DLD1 (cell line): Measurements from ENCODE around the gene BLID.

Experiments
- in situ Hi-C: cut with HindIII; loops from 2 replicates; pipeline ENCODE4 v1.10.0; 2017; ENCODE audit warnings: low sequenced_read_pairs

The BLID gene

GRCh38 chr11:122085264-122085663 is 30.8 kb downstream of the BLID start:
- in situ Hi-C loops: no loop called here

DNA sequence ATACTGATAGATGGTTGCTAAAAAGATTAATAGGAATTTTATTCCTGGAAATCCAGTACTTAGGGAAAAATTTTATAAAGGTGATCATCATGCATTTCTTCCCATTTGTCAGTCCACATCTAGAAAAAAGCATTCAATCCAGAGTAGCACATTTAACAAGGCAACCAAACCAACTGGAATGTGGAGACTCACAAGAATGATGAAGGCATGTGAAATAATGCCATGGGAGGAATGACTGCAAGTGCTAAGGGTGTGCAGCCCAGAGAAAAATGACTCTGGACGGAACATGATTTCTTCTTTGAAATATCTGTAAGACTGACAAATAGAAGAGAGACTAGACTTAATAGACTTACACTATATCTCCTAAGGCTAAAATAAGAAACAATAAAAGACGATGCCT is 33.8 kb downstream of the BLID start:
- in situ Hi-C loops: no loop called here

DNA sequence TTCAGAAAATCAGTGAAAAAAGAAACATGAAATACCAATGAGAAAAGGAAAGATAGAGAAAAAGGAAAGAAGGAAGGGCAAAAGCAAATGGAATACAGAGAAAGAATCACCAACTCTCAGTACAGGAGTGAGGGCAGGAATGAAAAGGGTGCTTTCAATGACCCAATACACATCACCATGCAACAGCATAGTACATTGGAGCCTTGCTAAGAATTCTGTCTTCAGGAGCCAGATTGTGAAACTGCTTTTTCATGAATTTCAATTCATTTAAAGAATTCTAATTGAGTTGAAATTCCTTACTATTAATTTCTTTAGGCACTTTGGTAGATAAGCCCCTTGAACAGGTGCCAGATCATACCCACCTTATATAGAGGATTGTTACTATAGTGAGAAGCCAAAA is 34.9 kb downstream of the BLID start:
- in situ Hi-C loops: no loop called here

- in situ Hi-C loops: no loop called here
Observed at GRCh38 chr11:122077459-122077858, 38.6 kb downstream of the BLID start.

DNA sequence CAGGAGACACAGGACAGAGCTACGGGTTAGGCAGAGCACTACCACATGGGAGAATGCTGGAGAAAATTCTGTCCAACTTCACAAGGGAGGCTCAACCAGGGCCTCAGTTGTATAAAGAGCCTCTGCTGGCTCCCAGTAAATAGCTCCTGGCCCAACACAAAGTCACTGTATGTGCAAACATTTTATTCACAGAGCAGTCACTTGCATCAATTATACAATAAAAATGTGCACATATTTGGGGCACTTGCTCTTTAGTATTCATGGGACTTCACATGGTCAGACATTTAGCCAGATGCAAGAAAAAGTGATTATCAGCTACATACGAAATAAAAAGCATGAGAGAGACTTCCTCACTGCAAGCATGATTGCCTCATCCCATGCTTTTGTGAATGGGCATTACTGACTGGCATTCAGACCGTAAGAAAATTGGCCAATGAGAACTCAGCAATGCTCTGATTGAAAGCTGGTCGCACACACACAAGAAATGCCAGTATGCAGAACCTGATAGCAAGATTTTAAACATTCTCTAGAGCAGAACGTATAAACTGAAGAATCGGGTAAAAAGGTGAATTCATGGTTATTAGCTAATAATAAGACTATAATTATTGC is 39.4 kb downstream of the BLID start:
- in situ Hi-C loops: no loop called here

DNA sequence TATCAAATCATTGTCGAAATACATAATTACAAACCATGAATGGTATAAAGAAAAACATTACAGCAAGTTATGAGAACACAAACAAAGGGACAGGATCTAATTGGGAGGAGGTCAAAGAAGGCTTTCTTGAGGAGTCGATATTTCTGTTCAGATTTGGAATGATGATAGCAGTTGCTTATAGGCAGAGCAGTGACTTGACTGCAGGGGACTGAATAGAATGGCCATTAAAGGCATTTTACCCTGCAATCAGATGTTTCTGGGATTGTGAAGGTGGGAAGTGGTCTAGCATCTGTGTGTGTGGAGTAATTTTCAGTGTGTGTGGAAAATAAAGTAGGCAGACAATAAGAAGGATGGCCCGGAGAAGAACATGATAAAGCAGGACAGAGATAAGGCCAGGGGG is 41.0 kb downstream of the BLID start:
- in situ Hi-C loops: no loop called here

GRCh38 chr11:122074022-122074421 is 42.0 kb downstream of the BLID start:
- in situ Hi-C loops: no loop called here

DNA sequence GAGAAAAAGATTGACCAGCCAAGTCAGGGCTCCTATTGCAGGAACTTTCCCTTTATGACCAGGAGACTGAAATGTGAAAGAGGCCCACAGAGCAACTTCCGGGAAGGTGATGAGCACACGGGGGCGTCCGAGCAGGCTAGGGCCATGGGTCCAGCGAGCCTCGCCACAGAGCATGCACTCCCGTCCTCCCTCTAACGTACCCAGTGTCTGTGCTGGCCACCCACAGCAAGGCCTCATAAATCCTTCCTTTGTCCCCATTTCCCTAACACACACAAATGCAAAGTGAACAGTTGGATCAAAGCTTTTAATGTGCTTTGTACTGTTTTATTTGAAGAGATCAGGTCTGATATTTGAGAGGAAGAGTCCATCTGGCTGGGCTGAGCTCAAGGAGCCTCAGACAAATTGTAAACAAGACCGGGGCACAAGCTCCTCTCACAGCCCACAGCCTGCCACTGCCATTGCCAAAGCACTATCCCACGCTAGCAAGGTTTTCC is 44.3 kb downstream of the BLID start:
- in situ Hi-C loops: no loop called here

GRCh38 chr11:122069707-122070360 is 46.2 kb downstream of the BLID start:
- in situ Hi-C loops: no loop called here

DNA sequence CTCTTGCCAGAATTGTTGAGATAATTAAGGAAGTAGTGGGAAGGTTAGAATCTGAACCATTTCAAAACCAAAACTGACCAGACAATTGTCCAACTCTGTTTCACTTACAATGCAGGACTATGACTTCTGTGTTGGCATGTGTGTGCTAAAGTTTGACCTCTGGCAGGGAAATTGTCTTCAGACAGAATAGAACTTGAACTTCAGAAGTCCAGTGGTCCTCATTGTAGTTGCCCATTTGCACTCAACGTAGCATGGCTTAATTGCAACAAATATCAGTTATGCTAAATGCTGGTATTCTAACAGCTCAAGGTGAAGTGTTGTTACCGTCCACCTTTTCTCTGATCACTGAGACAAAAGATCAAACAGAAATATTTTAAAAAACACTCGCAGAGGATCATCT is 47.2 kb downstream of the BLID start:
- in situ Hi-C loops: no loop called here

DNA sequence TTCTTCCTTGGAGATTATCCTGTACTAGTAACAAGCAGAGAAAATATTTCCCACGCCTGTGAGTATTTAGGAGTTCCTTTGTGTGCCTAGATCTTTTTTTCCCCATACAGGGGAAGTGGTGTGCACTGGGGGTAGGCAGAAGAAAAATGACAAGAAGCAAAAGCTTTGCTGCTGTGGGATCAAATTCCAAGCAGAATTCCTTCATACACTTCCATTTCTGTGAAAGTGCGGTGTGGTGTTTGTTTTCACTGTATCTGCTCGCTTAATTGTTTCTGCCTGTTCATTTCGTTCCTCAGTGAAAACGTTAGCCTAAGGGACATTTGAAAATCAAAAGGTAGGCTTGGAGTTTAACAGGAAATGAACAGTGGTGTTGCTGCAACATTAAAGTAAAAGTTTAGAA is 47.9 kb downstream of the BLID start:
- in situ Hi-C loops: no loop called here
